ENCODE data around the gene TMEM45A. TPM values are rescaled to one million over a fixed set of nuclear protein-coding genes. Genes with fewer than 3 reads are reported as not detected.
A peak's percentile ranks its signal among the peaks of the same experiment; 100 is the strongest.
"Not testable (repeated sequence)": the region's sequence is repeated elsewhere in the genome, so short reads cannot be mapped to it uniquely, and the experiment has no call there.

TMEM45A gene
- polyA plus RNA-seq, 12 donors, result 14.1 to 50.3 (median 20.5) TPM; not detected in 1

DNA sequence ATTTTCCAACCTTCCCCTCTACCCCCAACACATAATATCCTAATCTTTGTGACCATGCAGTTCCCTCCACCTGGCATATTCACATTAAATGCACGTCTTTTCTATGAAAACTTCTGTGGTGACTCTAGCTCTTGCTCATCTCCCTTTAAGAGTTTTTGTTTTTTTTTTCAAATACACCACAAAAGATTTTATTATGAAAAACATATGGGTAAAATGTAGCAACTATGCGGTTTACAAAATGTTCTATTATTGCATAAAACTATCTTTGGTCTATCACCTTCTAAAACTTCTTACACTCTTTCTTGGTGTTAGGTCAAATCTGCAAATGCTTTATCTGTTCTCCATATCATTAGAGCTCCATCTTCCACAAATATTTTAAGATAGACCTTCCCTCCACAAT is 78.4 kb downstream of the TMEM45A start:
- no peak for DNase-seq

DNA sequence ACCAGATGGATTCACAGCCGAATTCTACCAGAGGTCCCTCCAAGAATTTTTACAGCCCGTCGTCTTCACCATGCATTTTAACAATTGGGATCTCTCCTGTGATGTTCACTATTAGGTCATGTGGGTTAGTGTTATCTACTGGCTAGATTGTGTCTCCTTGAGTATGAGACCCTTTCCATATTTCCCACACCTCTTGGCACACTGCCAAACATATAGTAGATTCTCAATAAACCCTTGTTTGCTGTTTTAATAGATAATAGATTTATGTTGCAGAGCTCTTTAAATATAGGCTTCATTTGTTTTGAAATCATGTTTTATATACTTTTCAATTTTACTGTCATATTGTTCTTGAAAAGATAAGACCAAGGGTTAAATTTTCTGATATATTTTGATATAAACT is 82.1 kb downstream of the TMEM45A start:
- DNase-seq, result no peak

DNA sequence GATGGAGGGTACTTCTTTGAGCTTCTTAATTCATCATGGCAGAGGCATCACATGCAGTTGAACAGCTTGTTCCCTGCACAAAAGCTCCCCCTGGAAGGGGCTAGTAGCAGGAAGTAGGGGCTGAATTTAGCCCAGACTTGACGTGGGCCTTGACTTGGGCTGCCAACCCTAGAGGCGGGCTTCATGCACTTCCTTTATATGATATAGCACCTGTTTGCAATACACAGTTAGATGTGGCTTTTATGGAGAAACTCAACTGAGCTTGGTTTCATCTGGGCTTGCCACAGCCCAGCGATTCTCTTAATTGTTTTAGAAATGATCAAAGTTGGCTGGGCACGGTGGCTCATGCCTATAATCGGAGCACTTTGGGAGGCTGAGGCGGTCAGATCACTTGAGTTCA is 83.3 kb downstream of the TMEM45A start:
- no peak for DNase-seq

DNA sequence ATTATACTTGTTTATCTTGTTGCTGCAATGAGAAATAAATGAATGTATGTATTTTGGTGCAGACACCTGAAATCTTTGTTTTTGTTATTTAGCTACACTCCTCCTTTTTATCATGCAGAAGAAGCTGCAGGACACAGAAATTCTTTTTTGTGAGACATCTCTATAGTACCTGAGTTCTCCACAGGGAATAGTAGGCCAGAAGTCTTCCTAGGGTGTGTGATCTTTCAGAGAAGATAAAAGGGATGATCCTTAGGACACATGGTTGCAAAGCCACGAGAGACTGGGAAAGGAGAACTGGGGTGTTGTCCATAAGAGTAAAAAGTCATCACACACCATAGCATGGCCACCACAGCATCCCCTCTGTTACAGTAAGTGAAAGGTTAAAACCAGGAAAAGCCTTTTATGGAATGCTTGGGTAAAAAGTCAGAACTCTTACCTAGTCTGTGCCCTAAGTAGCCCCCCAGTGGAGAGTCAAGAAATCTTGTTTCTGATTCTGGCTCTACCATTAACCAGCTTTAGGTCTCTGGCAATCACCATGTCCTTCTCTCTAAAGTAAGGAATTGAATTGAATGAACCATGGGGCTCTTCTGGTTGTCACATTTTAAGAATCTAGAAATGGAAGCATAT is 85.1 kb downstream of the TMEM45A start:
- no peak for DNase-seq

DNA sequence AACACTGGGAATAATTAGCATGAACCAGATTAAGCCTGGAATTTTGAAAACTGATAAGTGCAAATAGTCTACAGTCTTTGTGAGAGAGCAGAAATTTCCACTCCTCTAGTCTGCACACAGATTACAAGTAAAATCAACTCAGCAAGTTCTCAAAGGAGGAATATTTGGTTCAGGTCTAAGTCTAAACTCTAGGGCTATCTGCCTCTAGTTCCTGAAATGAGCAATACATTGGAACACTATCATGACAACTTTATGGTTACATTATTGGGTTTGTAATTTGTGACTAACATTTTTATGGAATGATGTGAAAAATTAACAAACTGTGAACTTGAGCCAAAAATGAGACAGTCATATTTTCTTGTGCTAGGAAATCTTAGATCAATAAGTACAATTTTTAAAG is 86.2 kb downstream of the TMEM45A start:
- no peak for DNase-seq

DNA sequence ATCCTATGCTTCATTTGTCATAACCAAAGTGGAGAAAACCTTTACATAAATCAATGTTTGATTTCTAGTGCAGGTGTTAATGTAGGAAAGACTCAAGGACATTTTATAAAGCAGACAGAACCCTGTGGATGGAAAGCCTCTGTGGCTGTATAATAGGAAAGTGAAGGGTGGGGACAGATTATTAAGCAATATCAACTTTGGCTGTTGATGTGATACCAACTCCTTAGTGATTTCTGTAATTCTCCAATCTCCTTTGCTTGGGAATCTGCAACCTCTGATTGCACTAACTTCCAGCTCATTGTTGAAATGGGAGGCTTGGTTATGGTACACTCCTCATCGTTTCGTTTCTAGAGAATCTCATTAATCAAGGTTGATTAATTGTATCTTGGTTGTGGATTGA is 87.7 kb downstream of the TMEM45A start:
- no peak for DNase-seq

DNA sequence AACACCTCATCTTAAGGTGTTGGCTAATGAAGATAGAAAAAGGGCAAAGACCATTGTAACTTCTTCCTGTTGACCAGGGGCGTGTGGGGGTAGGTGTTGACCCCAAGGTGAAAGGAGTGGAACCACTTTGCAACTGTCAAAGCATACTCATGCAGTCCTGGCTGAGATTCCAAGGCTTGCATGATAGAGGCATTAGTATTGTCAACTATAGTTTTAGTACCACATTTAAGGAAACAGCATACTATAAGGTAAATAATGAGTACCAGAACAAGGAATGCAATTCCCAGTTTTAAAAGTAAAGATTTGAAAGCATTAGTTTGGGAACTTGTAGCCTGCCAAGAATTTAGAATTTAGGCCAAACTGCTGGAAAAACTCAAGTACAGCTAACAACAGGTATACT is 89.2 kb downstream of the TMEM45A start:
- DNase-seq, result no peak

DNA sequence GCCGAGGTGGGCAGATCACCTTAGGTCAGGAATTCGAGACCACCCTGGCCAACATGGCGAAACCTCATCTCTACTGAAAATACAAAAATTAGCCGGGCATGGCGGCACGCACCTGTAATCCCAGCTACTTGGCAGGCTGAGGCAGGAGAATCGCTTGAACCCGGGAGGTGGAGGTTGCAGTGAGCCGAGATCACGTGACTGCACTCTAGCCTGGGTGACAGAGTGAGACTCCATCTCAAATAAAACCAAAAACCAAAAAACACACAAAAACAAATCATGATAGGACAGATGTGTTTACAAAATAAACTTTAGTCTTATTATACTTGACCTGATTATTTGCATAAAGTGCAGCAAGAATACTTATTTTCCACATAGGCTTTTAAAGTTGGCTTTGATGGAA is 89.7 kb downstream of the TMEM45A start:
- DNase-seq, result not testable (repeated sequence)

DNA sequence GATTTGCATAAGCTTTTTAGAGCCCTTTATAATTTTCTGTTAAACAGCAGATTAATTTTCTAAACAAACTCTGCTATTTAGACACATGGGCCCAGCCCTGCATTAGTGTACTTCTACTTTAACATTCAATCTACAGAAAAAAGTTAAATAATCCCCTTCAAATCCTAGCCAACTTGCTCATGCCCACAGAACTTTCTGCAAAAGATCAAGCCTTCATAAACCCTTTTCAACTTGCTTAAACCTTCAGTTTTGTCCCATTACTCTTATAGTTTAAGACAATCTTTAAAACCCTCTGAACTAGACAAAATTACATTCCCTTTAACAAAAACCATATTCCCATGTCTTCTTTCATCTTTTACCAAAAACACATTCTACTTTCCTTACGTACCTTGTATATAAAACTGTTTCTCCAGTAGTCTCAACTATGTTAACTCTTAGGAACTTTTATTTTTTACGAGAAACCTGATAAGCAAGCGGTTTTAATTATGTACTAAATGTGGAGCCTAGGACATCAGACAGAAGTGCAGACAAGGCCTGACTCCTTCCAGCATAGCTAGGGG is 91.8 kb downstream of the TMEM45A start:
- DNase-seq, result no peak

DNA sequence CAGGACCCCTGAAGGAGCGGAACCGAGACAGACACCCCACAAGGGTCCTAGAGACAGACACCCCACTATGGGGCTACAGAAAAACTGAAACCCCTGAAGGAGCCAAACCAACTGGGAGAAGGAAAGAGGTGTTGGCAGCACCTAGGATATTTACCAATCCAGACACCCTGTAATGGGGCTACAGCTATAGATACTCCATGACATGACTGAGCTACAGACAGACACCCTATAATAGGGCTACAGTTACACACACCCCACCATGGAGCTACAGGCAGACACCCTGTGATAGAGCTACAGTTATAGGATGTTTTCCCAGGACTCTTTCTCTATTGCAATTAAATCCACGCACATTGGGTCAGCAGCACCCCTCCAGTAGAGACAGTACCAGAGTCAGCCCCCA is 94.4 kb downstream of the TMEM45A start:
- no peak for DNase-seq

DNA sequence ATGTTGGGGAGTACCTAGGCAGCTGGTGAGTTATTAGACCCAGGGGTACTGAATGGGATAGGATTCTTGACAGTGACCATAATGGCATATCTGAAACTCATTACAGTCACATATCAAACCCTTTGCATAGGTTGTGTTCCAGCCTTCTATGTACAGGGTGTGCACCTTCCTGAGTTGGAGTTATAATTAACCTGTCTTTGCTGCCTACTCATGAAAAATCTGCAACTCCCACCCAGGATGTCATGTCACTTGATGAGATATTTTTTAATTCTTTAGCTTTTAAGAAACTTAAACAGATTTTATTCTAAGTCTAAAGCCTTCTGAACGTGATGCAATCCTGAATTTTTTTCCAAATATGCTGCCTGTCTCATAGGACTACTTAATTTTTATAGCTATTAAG is 95.8 kb downstream of the TMEM45A start:
- no peak for DNase-seq

DNA sequence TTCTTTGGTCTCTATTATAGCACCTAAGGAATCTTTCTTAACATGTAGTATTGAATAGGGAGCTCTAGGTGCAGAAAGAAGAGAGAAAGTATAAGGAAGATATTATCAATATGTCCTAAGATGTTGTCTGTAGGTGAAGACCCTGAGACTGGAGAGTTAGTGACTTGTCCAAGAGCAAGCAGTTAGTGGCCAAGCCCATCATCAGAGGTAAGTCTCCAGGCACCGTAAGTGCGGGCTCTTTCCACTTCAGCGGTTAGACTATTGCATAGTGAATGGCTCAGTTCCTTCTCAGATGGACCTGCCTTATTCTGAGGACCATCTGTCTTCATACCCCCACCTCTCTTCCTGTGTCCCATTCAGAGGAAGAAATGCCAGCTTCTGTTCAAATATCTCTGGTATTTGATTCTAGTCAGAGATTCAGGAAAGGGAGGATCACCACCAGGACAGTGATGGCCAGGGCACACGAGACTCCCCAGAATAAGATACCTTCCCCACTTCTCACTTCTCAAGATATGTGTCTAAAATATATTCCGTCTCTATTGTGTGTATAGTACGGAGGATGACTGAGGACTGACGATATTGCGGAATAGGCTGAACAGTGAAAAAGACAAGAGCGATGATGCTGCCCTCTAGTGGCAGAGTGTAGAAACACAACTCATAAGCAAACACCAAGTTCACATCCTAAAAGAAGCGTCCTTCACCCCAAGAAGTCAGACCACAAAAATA is 97.9 kb downstream of the TMEM45A start:
- DNase-seq, result peak; percentile 81

DNA sequence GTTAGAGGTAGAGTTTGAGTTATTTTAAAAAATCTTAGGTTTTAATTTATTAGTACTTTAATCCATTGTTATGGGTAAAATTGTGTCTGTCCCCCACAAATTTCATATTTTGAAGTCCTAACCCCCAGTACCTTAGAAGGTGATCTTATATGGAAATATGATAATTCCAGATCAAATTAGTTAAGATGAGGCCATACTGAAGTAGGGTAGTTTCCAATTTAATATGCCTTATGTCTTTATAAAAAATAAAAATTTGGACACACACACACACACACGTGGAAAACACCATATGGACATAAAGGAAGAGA is 98.4 kb downstream of the TMEM45A start:
- DNase-seq, result no peak

DNA sequence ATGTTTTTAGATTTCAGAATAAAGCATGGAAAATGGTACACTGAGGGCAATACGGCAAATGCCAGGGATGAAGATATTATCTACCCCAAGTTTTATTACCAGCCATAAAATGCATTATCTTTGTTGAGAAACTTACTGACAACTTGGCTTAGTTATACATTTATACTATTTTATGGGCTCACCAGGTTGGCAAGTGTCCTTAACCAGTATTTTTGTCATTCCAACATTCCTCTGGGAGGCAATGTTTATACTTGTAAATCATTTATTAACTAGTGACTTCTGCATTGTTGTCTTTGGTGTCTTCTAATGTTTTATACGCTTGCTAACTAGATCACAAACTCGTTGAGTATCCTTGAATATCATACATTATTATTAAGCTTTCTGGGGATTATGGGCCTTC is 99.0 kb downstream of the TMEM45A start:
- DNase-seq, result no peak

DNA sequence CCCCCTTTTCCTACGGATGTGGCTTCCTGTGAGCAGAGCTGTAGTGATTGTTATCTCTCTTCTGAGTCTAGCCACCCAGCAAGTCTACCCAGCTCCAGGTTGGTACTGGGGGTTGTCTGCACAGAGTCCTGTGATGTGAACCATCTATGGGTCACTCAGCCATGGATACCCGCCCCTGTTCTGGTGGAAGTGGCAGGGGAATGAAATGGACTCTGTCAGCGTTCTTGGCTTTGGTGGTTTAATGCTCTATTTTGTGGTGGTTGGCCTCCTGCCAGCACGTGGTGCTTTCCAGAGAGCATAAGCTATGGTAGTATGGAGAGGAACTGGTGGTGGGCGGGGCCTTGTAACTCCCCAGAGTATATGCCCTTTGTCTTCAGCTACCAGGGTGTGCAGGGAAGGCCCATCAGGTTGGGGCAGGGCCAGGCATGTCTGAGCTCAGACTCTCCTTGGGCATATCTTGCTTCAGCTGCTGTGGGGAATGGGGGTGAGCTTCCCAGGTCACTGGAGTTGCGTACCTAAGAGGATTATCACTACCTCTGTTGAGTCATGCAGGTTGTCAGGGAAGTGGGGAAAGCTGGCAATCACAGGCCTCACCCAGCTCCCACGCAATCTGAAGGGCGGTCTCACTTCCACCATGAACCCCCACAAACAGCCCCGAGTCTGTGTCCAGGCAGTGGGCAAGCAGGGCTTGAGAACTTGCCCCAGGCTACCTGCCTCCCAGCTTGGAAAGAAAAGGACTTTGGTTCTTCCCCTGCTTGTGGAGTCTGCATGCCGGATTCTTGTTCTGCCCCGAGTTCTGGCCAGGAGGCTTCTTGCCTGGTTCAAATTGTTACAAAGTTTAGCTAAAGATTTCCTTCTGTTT is 108.0 kb downstream of the TMEM45A start:
- DNase-seq, result no peak

DNA sequence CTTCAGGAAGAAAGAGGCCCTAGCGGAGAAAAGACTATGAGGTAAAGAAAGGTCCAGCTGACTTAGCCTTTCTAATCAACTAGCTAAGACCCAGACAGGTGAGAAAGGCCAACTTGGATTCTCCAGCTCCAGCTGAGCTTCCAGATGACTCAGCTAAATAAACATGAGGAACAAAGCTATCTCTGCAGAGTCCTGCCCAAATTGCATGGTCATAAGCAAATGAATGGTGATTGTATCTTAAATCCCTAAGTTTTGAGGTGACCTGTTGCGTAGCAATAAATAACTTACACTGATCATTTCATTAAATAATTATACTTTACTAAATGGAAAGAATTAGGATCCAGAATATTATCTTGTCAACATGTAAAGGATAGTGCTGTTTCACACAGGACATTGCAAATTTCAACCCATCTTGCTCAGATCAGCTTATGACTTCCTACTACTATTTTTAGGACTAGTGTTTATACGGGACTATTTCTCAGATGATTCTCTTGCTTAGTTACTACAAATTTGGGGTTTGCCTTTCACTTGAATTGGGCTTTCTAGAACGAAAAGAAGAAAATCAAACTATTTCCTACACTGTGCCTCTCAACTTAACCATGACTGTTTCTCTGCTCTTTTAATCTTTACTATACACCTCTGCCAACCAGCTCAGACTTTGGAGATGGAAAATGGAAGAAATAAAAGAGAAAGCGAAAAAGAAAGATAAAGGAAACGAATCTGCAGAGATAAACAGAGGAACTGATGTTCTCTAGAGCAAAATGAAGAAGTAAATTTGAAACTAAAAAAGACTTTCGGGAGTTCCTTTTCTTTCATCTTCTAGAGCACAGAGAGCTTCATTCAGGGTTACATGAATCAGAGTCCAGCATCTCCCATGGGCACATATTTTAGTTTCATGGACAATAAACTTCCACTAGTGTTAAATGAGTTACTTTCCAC is 110.4 kb downstream of the TMEM45A start:
- no peak for DNase-seq

DNA sequence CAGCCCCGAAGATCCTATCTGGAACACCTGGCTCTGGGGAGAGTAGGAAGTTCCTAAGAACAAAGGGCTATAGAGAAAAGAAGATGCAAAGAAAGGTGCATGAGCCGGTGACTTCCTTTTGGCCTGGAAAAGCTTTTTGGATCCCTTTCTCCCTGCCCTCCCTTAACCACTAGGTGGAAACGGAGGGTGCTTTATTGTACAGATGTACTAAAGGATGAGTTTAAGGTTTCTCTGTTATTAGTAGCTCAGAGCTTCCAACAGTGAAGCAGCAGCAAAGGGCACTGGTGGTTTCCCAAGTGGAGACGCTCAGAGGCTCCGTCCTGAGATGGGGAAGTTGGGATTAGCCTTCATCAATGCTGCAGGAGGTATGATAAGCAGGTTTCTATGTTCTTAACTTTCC is 111.0 kb downstream of the TMEM45A start:
- DNase-seq, result peak; percentile 13

DNA sequence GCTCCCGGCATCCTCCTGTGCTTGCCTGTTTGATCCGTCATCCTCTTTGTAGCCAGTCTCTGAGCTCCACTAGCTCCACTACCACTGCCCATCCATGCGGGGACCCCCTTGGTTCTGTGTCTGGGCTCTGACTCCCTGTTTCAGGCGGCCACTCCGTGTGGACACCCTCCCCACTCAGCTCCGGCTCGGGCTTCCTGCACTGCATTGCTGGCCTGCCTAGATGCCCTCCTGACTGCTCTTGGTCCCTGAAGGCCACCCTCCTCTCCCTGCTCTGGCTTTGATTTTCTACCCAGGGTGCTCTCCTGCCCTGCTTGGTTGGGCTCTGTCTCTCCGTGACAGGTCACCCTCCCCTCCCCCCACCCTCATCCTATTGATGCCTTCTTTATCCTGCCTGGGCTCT is 112.9 kb downstream of the TMEM45A start:
- no peak for DNase-seq

DNA sequence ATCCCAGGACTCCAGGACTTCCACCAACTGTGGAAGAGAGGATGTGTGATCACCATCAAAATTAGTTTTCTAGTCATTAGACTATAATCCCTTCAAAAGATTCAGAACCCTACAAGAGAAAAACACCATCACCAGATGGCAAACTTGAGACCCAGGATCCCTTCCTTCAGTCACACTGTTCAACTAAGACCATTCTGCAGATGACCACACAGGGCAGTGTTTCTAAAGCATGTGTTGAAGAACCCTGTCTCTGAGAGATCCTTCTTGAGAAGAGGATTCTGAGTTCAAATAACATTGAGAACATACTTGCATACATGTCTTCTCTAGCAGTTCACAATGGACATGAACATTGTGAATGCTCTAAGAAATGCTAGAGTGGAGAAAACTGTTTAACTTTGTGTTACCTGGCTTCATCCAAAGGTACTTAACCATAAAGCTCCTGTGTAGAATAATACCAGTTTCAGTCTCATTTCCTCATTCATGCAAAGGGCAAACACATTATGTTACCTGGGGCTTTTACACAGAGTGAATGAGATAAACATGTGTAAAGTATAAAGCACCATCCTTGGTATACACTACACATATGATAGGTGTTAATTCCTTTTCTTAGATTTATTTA is 114.6 kb downstream of the TMEM45A start:
- DNase-seq, result no peak

DNA sequence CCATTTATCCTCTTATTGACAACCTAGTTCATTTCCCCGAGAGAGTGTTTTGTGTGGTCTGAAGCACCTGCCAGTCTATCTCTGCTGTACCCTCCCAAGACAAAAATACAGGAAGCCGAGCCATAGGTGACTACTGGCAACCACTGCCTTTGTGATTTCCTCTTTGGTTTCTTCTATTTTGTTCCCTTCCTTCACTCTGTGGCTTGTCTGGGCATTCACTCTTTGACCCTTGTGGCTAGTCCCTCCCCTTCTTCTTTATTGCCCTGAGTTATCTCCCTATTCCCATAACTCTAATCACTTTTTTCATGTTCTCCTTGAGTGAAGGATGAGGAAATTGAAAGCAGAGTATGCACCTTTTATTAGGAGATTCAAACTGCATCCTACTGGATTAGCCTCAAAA is 116.9 kb downstream of the TMEM45A start, which contains the start of gene ADGRG7:
Gene ADGRG7 (plus strand): TSS at position 297 of the 400 bp plus-strand sequence. CDS start 256 bp downstream, outside the sequence.
- DNase-seq, result no peak

DNA sequence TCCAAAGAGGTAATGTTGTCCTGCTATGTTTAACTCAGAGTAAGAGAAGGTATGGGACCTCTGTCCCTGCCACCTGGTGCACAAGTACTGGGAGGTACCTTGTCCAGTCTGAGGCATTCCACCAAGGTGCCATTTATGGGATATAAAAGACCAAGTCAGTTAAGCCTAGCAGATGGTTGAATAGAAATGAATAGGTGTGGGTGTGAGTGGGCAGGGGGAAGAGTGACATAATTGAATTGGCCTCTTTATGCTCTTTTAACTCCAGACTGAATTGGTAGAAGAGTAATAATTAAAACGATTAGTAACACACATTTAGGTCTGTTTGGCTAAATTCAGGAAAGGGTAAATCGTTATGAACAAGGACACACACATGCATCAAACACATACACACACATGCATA is 117.5 kb downstream of the TMEM45A start:
- DNase-seq, result no peak
